CD8-positive, alpha-beta memory T cell (primary cell): ENCODE results near the gene TMEM97. TPM values are rescaled to one million over a fixed set of nuclear protein-coding genes. Genes with fewer than 3 reads are reported as not detected.

Source experiments
- CTCF ChIA-PET: fragments of 350-600 bp; sonication (Branson Sonifier 250); formaldehyde crosslinking; loops from one replicate; lab custom pipeline; 2021; ENCODE audit warnings: antibody characterized with exemption; lab: Charles Lee
- POLR2A ChIA-PET: fragments of 350-600 bp; sonication (Branson Sonifier 250); formaldehyde crosslinking; loops from one replicate; lab custom pipeline; 2021; ENCODE audit warnings: antibody characterized with exemption; lab: Charles Lee
- DNase-seq, 5 donors: peaks; one replicate each; pipeline versions ENCODE4 v3.0.0 to v3.0.0-alpha.2; 2020 to 2022; ENCODE audit warnings: mixed read lengths in 1 of 5
- H3K27ac ChIP-seq: one replicate; pipeline ENCODE4 v1.7.0; 2013; ENCODE audit warnings: low read depth, mild to moderate bottlenecking, low read length, moderate library complexity
- H3K27me3 ChIP-seq: 2 replicates; pipeline ENCODE4 v1.7.0; 2013; ENCODE audit warnings: low read length, mild to moderate bottlenecking; ENCODE audit not compliant: insufficient read depth, poor library complexity, severe bottlenecking
- H3K36me3 ChIP-seq: 2 replicates; pipeline ENCODE4 v1.7.0; 2013; ENCODE audit warnings: mild to moderate bottlenecking, low read length, moderate library complexity; ENCODE audit not compliant: insufficient read depth
- H3K4me1 ChIP-seq: 2 replicates; pipeline ENCODE4 v1.7.0; 2013; ENCODE audit warnings: mild to moderate bottlenecking, low read length, moderate library complexity; ENCODE audit not compliant: insufficient read depth
- H3K4me3 ChIP-seq: 2 replicates; pipeline ENCODE4 v1.7.0; 2013; ENCODE audit warnings: mild to moderate bottlenecking, low read length
- H3K9me3 ChIP-seq: 2 replicates; pipeline ENCODE4 v1.7.0; 2013; ENCODE audit warnings: mild to moderate bottlenecking, low read length
- H3K27ac Mint-ChIP-seq, 8 donors: one replicate each; pipeline ENCODE4 v1.8.0; 2020 to 2021; ENCODE audit warnings: mixed read lengths in 8 of 8, mild to moderate bottlenecking in 6 of 8, inconsistent platforms in 3 of 8, moderate library complexity in 3 of 8
- H3K27me3 Mint-ChIP-seq, 2 donors: one replicate each; pipeline ENCODE4 v1.8.0; 2020 to 2021; ENCODE audit warnings: mixed read lengths in 2 of 2, mild to moderate bottlenecking in 1 of 2, moderate library complexity in 1 of 2
- H3K36me3 Mint-ChIP-seq, 3 donors: one replicate each; pipeline ENCODE4 v1.8.0; 2020 to 2021; ENCODE audit warnings: mixed read lengths in 3 of 3, inconsistent platforms in 1 of 3, mild to moderate bottlenecking in 1 of 3
- H3K4me1 Mint-ChIP-seq, 3 donors: one replicate each; pipeline ENCODE4 v1.8.0; 2020 to 2021; ENCODE audit warnings: mixed read lengths in 3 of 3, inconsistent platforms in 1 of 3, mild to moderate bottlenecking in 1 of 3
- H3K4me3 Mint-ChIP-seq, 7 donors: one replicate each; pipeline ENCODE4 v1.8.0; 2020 to 2021; ENCODE audit warnings: mixed read lengths in 7 of 7, mild to moderate bottlenecking in 6 of 7, moderate library complexity in 4 of 7, inconsistent platforms in 2 of 7
- H3K9me3 Mint-ChIP-seq, 5 donors: one replicate each; pipeline ENCODE4 v1.8.0; 2020 to 2022; ENCODE audit warnings: mixed read lengths in 5 of 5, mild to moderate bottlenecking in 3 of 5, moderate library complexity in 2 of 5, inconsistent platforms in 1 of 5
- polyA plus RNA-seq: library from polyadenylated mRNA; unstranded; fragments of 300-500 nt; fragmentation: Illumina TruSeq; gene quantifications from one replicate; pipeline ENCODE4 v1.2.3, GENCODE V29; 2021
- total RNA-seq, 2 experiments: library from RNA; stranded (reverse); gene quantifications; one replicate each; pipeline ENCODE4 v1.2.3, GENCODE V29; 2021

TMEM97 gene
- total and polyA plus RNA-seq, 3 experiments from 2014 or later, result 10.4 to 67.1 (median 64.9) TPM

GRCh38 chr17:28293994-28294393 lies 25.0 kb upstream of the TMEM97 start:
- H3K4me3 Mint-ChIP-seq, result no peak overlapping the region
- Histone ChIP-seq H3K9me3 (no peaks in the 10 kb centered on the region), H3K4me3 (no peak overlapping the region), H3K27me3 (no peaks in the 10 kb centered on the region), H3K4me1 (no peaks in the 10 kb centered on the region), H3K27ac (no peak overlapping the region), H3K36me3 (no peaks in the 10 kb centered on the region)
- peaks cover 12 to 22% of the 10 kb centered on the region in 2 donors for H3K27me3 Mint-ChIP-seq
- H3K36me3 Mint-ChIP-seq, result no peaks in the 10 kb centered on the region
- ChIA-PET CTCF (interaction anchor here (0.9 kb wide), 1 partner anchor 42 kb away, joined by 3 read pairs; no protein-coding TSS in a partner anchor), POLR2A (no interaction called here)
- no peak for DNase-seq
- no peak overlapping the region for H3K27ac Mint-ChIP-seq
- H3K4me1 Mint-ChIP-seq, result no peaks in the 10 kb centered on the region
- no peaks in the 10 kb centered on the region for H3K9me3 Mint-ChIP-seq

DNA sequence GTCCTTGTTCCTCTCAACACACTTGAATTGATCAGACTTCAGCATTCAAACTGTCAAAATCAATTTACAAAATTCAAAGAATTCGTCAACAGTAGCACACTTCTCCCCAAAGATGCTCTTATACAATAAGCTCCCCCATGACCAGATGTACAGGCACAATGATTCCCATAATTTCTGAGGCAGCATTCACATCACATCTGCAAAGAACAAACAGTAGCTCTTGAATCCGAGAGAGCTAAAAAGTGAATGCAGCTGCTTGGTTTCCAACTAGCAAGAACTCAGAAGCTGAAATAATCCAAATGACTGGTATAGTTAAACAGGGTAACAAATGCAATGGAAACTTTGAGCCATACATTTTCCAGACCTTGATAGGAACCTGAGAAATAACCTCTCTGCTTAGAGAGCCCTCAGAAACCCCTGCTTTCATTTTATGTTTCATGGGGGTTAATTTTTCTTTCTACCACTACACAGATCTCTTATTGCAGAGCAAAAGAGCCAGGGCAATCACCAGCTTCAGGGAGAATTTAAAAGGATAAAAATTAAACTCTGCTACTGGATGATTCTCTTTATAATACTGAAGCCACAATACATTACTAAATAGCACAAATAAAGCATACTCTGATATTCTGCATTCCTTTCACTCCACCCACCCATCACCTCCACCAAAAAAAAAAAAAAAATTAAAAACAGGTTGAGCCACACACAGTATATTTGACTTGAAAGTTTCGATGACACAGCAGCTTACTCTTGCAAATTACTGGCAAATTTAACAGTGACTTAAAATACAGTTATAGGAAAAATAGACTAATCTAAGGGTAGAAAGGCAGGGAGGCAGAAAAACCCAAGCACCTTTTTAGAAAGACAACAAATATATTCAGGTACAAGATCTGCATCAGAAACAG lies 23.1 kb upstream of the TMEM97 start:
- DNase-seq, result no peak
- Mint-ChIP-seq H3K9me3 (no peaks in the 10 kb centered on the region), H3K4me1 (no peaks in the 10 kb centered on the region), H3K27me3 (peaks cover 9 to 22% of the 10 kb centered on the region in 2 donors), H3K27ac (peak overlapping the region in 1 of 8 donors; percentile 61), H3K4me3 (no peak overlapping the region), H3K36me3 (no peaks in the 10 kb centered on the region)
- Histone ChIP-seq H3K27ac (no peak overlapping the region), H3K36me3 (no peaks in the 10 kb centered on the region), H3K9me3 (no peaks in the 10 kb centered on the region), H3K27me3 (no peaks in the 10 kb centered on the region), H3K4me1 (no peaks in the 10 kb centered on the region), H3K4me3 (no peak overlapping the region)
- CTCF ChIA-PET, result no interaction called here
- POLR2A ChIA-PET, result no interaction called here

DNA sequence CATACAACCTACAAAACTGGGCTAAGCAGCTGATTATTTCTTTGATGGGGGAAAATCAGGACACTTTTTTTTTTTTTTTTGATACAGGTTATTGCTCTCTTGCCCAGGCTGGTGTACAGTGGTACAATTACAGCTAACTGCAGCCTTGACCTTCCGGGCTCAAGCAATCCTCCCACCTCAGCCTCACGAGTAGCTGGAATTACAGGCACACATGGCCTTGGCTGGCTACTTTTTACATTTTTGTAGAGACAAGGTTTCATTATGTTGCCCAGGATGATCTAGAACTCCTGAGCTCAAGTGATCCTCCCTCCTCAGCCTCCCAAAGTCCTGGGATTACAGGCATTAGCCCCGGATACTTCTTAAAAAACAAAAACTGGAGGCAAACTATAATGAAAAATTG lies 20.6 kb upstream of the TMEM97 start:
- Histone ChIP-seq H3K27me3 (no peaks in the 10 kb centered on the region), H3K4me3 (no peak overlapping the region), H3K27ac (no peak overlapping the region), H3K4me1 (no peaks in the 10 kb centered on the region), H3K36me3 (no peaks in the 10 kb centered on the region), H3K9me3 (no peaks in the 10 kb centered on the region)
- Mint-ChIP-seq H3K27me3 (peaks cover 5 to 25% of the 10 kb centered on the region in 2 donors), H3K27ac (no peak overlapping the region), H3K4me1 (no peaks in the 10 kb centered on the region), H3K36me3 (no peaks in the 10 kb centered on the region), H3K4me3 (no peak overlapping the region), H3K9me3 (no peaks in the 10 kb centered on the region)
- ChIA-PET CTCF (no interaction called here), POLR2A (no interaction called here)
- no peak for DNase-seq

DNA sequence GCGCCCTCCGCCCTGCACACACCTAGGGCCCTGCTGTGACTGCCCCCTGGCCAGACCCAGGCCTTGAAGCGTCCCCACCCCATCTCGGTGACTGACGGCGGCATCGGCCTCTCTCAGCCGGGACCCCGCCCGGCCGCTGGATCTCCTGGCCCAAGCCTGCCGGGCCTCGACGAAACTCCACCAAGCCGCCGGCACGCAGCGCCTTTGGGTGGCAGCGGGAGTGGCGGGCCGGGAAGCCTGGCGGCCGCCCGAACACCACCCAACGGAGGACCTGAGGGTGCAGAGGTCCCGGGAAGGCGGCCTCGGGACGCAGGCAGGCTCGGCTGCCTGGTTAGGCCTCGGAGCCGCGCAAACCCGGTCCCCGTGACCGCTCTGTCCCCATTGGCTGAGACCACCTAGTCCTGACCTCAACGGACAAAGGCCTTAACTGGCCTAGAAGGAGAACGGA lies 12.0 kb upstream of the TMEM97 start:
- H3K27ac ChIP-seq, result no peak overlapping the region
- peaks cover 4% of the 10 kb centered on the region for H3K27me3 ChIP-seq
- no peak for DNase-seq
- Mint-ChIP-seq H3K4me1 (no peaks in the 10 kb centered on the region), H3K36me3 (no peaks in the 10 kb centered on the region), H3K4me3 (no peak overlapping the region), H3K27me3 (peaks cover 16 to 33% of the 10 kb centered on the region in 2 donors), H3K9me3 (no peaks in the 10 kb centered on the region), H3K27ac (no peak overlapping the region)
- ChIA-PET CTCF (no interaction called here), POLR2A (no interaction called here)
- H3K9me3 ChIP-seq, result no peaks in the 10 kb centered on the region
- no peaks in the 10 kb centered on the region for H3K36me3 ChIP-seq
- no peaks in the 10 kb centered on the region for H3K4me1 ChIP-seq
- H3K4me3 ChIP-seq, result no peak overlapping the region

- H3K27me3 ChIP-seq, result no peaks in the 10 kb centered on the region
- Mint-ChIP-seq H3K27me3 (peaks cover 0 to 5% of the 10 kb centered on the region in 2 donors), H3K36me3 (no peaks in the 10 kb centered on the region), H3K27ac (no peak overlapping the region), H3K9me3 (no peaks in the 10 kb centered on the region), H3K4me1 (peaks cover 8 to 12% (median 9%) of the 10 kb centered on the region in 3 donors), H3K4me3 (no peak overlapping the region)
- ChIA-PET CTCF (no interaction called here), POLR2A (no interaction called here)
- DNase-seq, result no peak
- peaks cover 8% of the 10 kb centered on the region for H3K4me1 ChIP-seq
- no peaks in the 10 kb centered on the region for H3K36me3 ChIP-seq
- H3K9me3 ChIP-seq, result no peaks in the 10 kb centered on the region
- H3K4me3 ChIP-seq, result no peak overlapping the region
- no peak overlapping the region for H3K27ac ChIP-seq
Measured at GRCh38 chr17:28313841-28314240, 5.2 kb upstream of the TMEM97 start.

DNA sequence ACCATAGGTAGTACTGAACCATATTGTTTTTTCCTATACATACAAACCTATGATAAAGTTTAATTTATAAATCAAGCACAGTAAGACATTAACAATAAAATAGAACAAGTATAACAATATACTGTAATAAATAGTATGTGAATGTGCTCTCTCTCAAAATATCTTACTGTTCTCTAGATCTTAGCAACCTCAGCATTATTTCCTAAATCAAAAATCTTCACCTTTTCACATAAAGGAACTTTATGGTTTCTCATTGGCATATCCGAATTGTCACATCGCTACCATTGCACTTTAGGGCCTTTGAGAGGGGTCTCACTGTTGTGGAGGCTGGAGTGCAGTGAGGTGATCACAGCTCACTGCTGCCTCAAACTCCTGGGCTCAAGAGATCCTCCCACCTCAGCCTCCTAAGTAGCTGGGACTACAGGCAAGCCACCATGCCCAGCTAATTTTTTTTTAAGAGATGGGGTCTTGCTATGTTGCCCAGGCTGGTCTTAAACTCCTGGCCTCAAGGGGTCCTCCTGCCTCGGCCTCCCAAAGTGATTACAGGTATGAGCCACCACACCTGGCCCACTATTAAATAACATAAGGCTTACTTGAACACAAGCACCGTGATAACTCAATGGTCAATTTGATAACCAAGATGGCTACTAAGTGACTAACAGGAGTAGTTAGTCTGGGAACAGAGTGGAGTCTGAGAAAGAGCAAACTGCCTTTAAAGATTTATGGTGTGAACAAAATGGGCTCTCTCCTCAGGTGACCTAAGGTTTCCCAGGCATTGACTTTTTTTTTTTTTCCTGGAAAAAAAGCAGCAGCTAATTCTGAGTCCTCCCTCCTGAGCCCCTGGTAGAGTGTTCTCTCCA lies 2.9 kb upstream of the TMEM97 start:
- no peak for DNase-seq
- POLR2A ChIA-PET, result interaction anchor here (1.0 kb wide), 1 partner anchor 40 kb away, joined by 3 read pairs; no protein-coding TSS in a partner anchor
- peaks cover 15% of the 10 kb centered on the region for H3K4me1 ChIP-seq
- no peak overlapping the region for H3K27ac ChIP-seq
- H3K4me3 Mint-ChIP-seq, result peak overlapping the region in 2 of 7 donors; percentile 55 to 74
- H3K36me3 ChIP-seq, result no peaks in the 10 kb centered on the region
- peaks cover 0 to 3% of the 10 kb centered on the region in 2 donors for H3K27me3 Mint-ChIP-seq
- H3K36me3 Mint-ChIP-seq, result peaks cover 0 to 2% (median under 1%) of the 10 kb centered on the region in 3 donors
- H3K9me3 Mint-ChIP-seq, result no peaks in the 10 kb centered on the region
- no peaks in the 10 kb centered on the region for H3K27me3 ChIP-seq
- no peaks in the 10 kb centered on the region for H3K9me3 ChIP-seq
- no peak overlapping the region for H3K27ac Mint-ChIP-seq
- H3K4me3 ChIP-seq, result no peak overlapping the region
- H3K4me1 Mint-ChIP-seq, result peaks cover 20 to 30% (median 24%) of the 10 kb centered on the region in 3 donors
- CTCF ChIA-PET, result no interaction called here

- peaks cover 0 to 2% of the 10 kb centered on the region in 2 donors for H3K27me3 Mint-ChIP-seq
- peaks cover 0 to 2% (median 2%) of the 10 kb centered on the region in 3 donors for H3K36me3 Mint-ChIP-seq
- H3K27me3 ChIP-seq, result no peaks in the 10 kb centered on the region
- DNase-seq, result no peak
- H3K27ac ChIP-seq, result no peak overlapping the region
- ChIA-PET CTCF (interaction anchor here (1.0 to 1.8 kb wide), 3 partner anchors 14 to 65 kb away, joined by 4 to 6 read pairs (median 5); partner anchors contain the start of gene POLDIP2), POLR2A (interaction anchor here (1.0 kb wide), 1 partner anchor 41 kb away, joined by 3 read pairs; no protein-coding TSS in a partner anchor)
- H3K4me1 ChIP-seq, result peaks cover 15% of the 10 kb centered on the region
- peak overlapping the region in 3 of 8 donors; percentile 32 to 86 (median 40) for H3K27ac Mint-ChIP-seq
- H3K4me3 ChIP-seq, result peak overlapping the region; percentile 70
- H3K9me3 Mint-ChIP-seq, result no peaks in the 10 kb centered on the region
- H3K36me3 ChIP-seq, result no peaks in the 10 kb centered on the region
- H3K4me1 Mint-ChIP-seq, result peaks cover 20 to 30% (median 24%) of the 10 kb centered on the region in 3 donors
- peak overlapping the region; percentile 43 to 89 (median 87) for H3K4me3 Mint-ChIP-seq
- H3K9me3 ChIP-seq, result no peaks in the 10 kb centered on the region
Measured at GRCh38 chr17:28317099-28317965, 1.7 kb upstream of the TMEM97 start.
